SU-DHL-6 (cell line): ENCODE data around the gene DNAH17.

Experiments
- H2AFZ ChIP-seq: fragments of 200-600 bp; sonication (generic); 2 replicates; pipeline ENCODE4 v1.6.1; 2014; ENCODE audit warnings: low read depth, mild to moderate bottlenecking, moderate library complexity, mixed read lengths, antibody characterized with exemption, low read length; ENCODE audit not compliant: severe bottlenecking
- H3F3A ChIP-seq: fragments of 200-600 bp; shearing (Covaris generic); 2 replicates; pipeline ENCODE4 v1.6.0; 2016; ENCODE audit warnings: antibody characterized with exemption, mild to moderate bottlenecking; ENCODE audit not compliant: insufficient read depth
- H3K27ac ChIP-seq: fragments of 200-600 bp; sonication (generic); 2 replicates; pipeline ENCODE4 v1.5.1; 2016; ENCODE audit warnings: low read depth, mild to moderate bottlenecking, low read length, moderate library complexity, mixed read lengths
- H3K27me3 ChIP-seq: fragments of 200-600 bp; sonication (generic), shearing (Covaris generic); 2 replicates; pipeline ENCODE4 v1.6.0; 2014; ENCODE audit warnings: mild to moderate bottlenecking, low read length
- H3K36me3 ChIP-seq: fragments of 200-600 bp; sonication (generic); 2 replicates; pipeline ENCODE4 v1.6.1; 2014; ENCODE audit warnings: mild to moderate bottlenecking, low read length, mixed read lengths
- H3K4me2 ChIP-seq: fragments of 300-600, 200-600 bp; shearing (Covaris generic), sonication (generic); 2 replicates; pipeline ENCODE4 v1.6.0; 2014; ENCODE audit warnings: low read length, low read depth, mild to moderate bottlenecking; ENCODE audit not compliant: poor library complexity, severe bottlenecking
- H3K4me3 ChIP-seq: fragments of 200-600 bp; sonication (generic); 2 replicates; pipeline ENCODE4 v1.5.1; 2014; ENCODE audit warnings: antibody characterized with exemption, low read length, mild to moderate bottlenecking, mixed read lengths; ENCODE audit not compliant: insufficient read depth, poor library complexity, severe bottlenecking
- H3K79me2 ChIP-seq: fragments of 200-600 bp; sonication (generic); 2 replicates; pipeline ENCODE4 v1.6.1; 2014; ENCODE audit warnings: mild to moderate bottlenecking, low read length, moderate library complexity; ENCODE audit not compliant: insufficient read depth
- H3K9ac ChIP-seq: fragments of 200-600 bp; sonication (generic); 2 replicates; pipeline ENCODE4 v1.7.0; 2014; ENCODE audit warnings: mild to moderate bottlenecking, low read length
- H3K9me2 ChIP-seq: fragments of 200-600 bp; sonication (generic); replicated peaks from 2 replicates; pipeline ENCODE4 v1.6.1; 2014; ENCODE audit warnings: low read length; ENCODE audit not compliant: insufficient read depth
- H3K9me3 ChIP-seq: fragments of 200-600 bp; sonication (generic); 2 replicates; pipeline ENCODE4 v1.6.1; 2014; ENCODE audit warnings: low read length, mixed read lengths; ENCODE audit not compliant: insufficient read depth
- H4K20me1 ChIP-seq: fragments of 200-600 bp; sonication (generic); 2 replicates; pipeline ENCODE4 v1.6.1; 2014; ENCODE audit warnings: low read depth, mild to moderate bottlenecking, antibody characterized with exemption, low read length, moderate library complexity, mixed read lengths
- EZH2phosphoT487 ChIP-seq: fragments of 200-600 bp; sonication (generic), shearing (Covaris generic); conservative IDR thresholded peaks from 2 replicates; pipeline ENCODE4 v1.6.1; 2018; ENCODE audit warnings: mild to moderate bottlenecking, antibody characterized with exemption, low read length, moderate library complexity, mixed read lengths
- TF ChIP-seq, protein P1 (sequence below): fragments of 200-600 bp; sonication (generic); IDR thresholded peaks from one replicate; pipeline ENCODE4 v1.5.1; 2017; ENCODE audit warnings: antibody characterized with exemption, mild to moderate bottlenecking, low read length, moderate library complexity; ENCODE audit not compliant: insufficient read depth, poor library complexity, severe bottlenecking

The DNAH17 gene

DNA sequence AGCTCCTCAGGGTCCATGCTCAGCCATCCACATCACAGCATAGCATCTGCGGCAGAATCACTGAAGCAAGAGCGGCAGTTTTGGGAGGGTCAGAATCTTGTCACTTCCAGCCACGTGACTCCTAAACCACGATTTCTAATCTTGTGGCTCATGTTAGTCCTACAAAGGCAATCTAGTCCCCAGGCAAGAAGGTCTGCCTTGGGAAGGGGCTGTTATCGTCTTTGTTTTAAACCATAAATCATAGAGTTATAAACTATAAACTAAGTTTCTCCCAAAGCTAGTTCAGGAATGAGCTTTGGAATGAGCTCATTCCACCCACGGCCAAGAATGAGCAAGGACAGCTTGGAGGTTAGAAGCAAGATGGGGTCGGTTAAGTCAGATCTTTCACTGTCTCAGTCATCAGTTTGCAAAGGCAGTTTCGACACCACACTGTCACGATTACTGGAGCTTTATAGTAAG lies 20.8 kb upstream of the DNAH17 start:
- TF ChIP-seq, protein P1, sequence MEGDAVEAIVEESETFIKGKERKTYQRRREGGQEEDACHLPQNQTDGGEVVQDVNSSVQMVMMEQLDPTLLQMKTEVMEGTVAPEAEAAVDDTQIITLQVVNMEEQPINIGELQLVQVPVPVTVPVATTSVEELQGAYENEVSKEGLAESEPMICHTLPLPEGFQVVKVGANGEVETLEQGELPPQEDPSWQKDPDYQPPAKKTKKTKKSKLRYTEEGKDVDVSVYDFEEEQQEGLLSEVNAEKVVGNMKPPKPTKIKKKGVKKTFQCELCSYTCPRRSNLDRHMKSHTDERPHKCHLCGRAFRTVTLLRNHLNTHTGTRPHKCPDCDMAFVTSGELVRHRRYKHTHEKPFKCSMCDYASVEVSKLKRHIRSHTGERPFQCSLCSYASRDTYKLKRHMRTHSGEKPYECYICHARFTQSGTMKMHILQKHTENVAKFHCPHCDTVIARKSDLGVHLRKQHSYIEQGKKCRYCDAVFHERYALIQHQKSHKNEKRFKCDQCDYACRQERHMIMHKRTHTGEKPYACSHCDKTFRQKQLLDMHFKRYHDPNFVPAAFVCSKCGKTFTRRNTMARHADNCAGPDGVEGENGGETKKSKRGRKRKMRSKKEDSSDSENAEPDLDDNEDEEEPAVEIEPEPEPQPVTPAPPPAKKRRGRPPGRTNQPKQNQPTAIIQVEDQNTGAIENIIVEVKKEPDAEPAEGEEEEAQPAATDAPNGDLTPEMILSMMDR = no peak
- TF ChIP-seq EZH2phosphoT487 = no peak
- Histone ChIP-seq H2AFZ (no peak overlapping the region), H3K27me3 (no peaks in the 10 kb centered on the region), H3K9me2 (no peaks in the 10 kb centered on the region), H3K36me3 (no peaks in the 10 kb centered on the region), H3K27ac (no peak overlapping the region), H3K9me3 (no peaks in the 10 kb centered on the region), H3F3A (no peaks in the 10 kb centered on the region), H3K4me2 (no peak overlapping the region), H3K4me3 (no peak overlapping the region), H3K9ac (no peak overlapping the region), H3K79me2 (no peaks in the 10 kb centered on the region), H4K20me1 (no peaks in the 10 kb centered on the region)

DNA sequence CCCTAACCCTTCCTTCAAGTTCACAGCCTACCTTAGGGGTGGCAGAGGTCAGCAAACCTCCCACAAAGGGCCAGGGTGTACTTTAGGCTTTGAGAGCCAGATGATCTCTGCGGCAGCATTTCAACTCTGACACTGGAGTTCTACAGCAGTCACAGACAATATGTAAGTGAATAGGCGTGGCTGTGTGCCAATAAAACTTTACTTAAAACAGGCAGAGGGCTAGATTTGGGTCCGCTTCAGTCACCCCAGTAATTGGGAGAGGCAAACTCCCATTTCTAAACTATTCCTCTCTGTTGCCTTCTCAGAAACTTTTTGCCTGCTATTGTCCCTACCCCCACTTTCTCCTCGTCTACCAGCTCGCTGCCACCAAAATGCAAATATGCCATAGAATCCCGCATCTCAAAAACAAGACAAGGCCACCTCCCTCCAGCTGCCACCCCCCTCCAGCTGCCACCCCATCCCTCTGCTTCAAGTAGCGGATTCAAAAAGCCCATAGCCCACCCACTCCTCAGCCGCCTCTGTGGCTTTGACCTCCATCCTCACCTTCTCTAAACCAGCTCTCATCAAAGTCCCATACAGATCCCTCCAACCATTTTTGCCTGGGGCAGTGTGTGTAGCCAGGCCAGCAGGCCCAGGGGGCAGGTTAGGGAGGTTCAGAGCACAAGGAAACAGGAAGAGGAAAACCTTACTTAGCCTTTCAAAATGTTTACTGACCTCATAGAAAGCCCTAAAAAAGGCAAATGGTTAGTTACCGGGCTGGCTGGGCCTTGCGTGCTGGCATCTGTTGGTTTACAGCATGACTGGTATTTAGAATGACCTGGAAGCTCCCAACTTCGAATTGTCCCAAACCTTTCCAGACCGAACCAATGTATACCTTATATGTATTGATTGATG lies 19.9 kb upstream of the DNAH17 start:
- H3F3A ChIP-seq = no peaks in the 10 kb centered on the region
- no peaks in the 10 kb centered on the region for H3K27me3 ChIP-seq
- no peak overlapping the region for H3K4me3 ChIP-seq
- no peak overlapping the region for H3K27ac ChIP-seq
- H3K79me2 ChIP-seq = no peaks in the 10 kb centered on the region
- no peaks in the 10 kb centered on the region for H3K9me3 ChIP-seq
- no peak overlapping the region for H2AFZ ChIP-seq
- no peaks in the 10 kb centered on the region for H3K36me3 ChIP-seq
- no peak overlapping the region for H3K4me2 ChIP-seq
- no peaks in the 10 kb centered on the region for H4K20me1 ChIP-seq
- TF ChIP-seq, protein P1 = no peak
- no peak for TF ChIP-seq EZH2phosphoT487
- H3K9ac ChIP-seq = no peak overlapping the region
- no peaks in the 10 kb centered on the region for H3K9me2 ChIP-seq

DNA sequence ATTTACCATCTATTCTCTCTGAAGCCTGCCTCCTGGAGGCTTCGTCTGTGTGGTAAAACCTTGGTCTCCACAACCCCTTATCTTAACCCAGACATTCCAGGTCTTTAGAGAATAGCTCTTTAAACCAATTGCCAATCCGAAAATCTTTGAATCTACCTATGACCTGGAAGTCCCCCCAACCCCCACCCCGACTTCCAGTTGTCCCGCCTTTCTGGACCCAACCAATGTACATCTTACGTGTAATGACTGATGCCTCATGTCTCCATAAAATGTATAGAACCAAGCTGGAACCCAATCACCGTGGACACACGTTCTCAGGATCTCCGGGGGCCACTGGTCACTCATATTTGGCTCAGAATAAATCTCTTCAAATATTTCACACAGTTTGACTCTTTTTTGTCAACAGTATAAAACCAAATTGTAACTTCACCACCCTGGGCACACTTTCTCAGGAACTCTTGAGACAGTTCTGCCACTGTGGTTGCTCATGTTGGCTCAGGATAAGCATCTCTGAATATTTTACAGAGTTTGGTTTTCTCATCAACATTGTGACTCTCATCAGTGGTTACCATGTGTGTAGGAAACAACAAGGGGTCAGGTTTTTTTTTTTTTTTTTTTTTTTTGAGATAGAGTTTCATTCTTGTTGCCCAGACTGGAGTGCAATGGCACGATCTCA lies 18.1 kb upstream of the DNAH17 start:
- no peaks in the 10 kb centered on the region for H3K79me2 ChIP-seq
- TF ChIP-seq, protein P1 = no peak
- H3K9ac ChIP-seq = no peak overlapping the region
- no peak overlapping the region for H3K27ac ChIP-seq
- H3K9me2 ChIP-seq = no peaks in the 10 kb centered on the region
- H2AFZ ChIP-seq = no peak overlapping the region
- H4K20me1 ChIP-seq = no peaks in the 10 kb centered on the region
- H3K27me3 ChIP-seq = no peaks in the 10 kb centered on the region
- H3K36me3 ChIP-seq = no peaks in the 10 kb centered on the region
- H3F3A ChIP-seq = no peaks in the 10 kb centered on the region
- no peaks in the 10 kb centered on the region for H3K9me3 ChIP-seq
- no peak overlapping the region for H3K4me3 ChIP-seq
- H3K4me2 ChIP-seq = no peak overlapping the region
